Osteoblast (primary cell): ENCODE measurements around the gene FOLR3. TPM values are rescaled to one million over a fixed set of nuclear protein-coding genes. Genes with fewer than 3 reads are reported as not detected.
"Not testable (repeated sequence)": the region's sequence is repeated elsewhere in the genome, so short reads cannot be mapped to it uniquely, and the experiment has no call there.

Experiments
- DNase-seq: peaks from one replicate; pipeline ENCODE4 v3.0.0; 2011; ENCODE audit warnings: low spot score, mixed read lengths; ENCODE audit not compliant: insufficient read length; ENCODE audit errors: missing footprints
- H2AFZ ChIP-seq: 2 replicates; pipeline ENCODE4 v1.6.0; 2011; ENCODE audit warnings: mild to moderate bottlenecking, low read length
- H3K27ac ChIP-seq: 2 replicates; pipeline ENCODE4 v1.5.1; 2011; ENCODE audit warnings: mild to moderate bottlenecking, low read depth, low read length, moderate library complexity
- H3K27me3 ChIP-seq: 2 replicates; pipeline ENCODE4 v1.6.0; 2012; ENCODE audit warnings: mild to moderate bottlenecking, control low read depth, inconsistent platforms, low read length, moderate library complexity; ENCODE audit not compliant: insufficient read depth
- H3K36me3 ChIP-seq: 2 replicates; pipeline ENCODE4 v1.5.1; 2011; ENCODE audit warnings: mild to moderate bottlenecking, low read length, control low read depth, moderate library complexity; ENCODE audit not compliant: insufficient read depth
- H3K4me1 ChIP-seq: 2 replicates; pipeline ENCODE4 v1.5.1; 2011; ENCODE audit warnings: mild to moderate bottlenecking, low read length, control low read depth, moderate library complexity; ENCODE audit not compliant: insufficient read depth
- H3K4me2 ChIP-seq: 2 replicates; pipeline ENCODE4 v1.6.0; 2011; ENCODE audit warnings: mild to moderate bottlenecking, low read length; ENCODE audit not compliant: insufficient read depth
- H3K4me3 ChIP-seq: fragments of 200-600 bp; sonication (generic); 3 replicates; pipeline ENCODE4 v1.5.1; 2012; ENCODE audit warnings: mild to moderate bottlenecking, low read length, inconsistent platforms; ENCODE audit not compliant: insufficient read depth
- H3K79me2 ChIP-seq: 2 replicates; pipeline ENCODE4 v1.6.0; 2012; ENCODE audit warnings: mild to moderate bottlenecking, low read length, control low read depth, inconsistent platforms; ENCODE audit not compliant: insufficient read depth
- H3K9me3 ChIP-seq: 2 replicates; pipeline ENCODE4 v1.5.1; 2011; ENCODE audit warnings: low read depth, low read length, control low read depth
- H4K20me1 ChIP-seq: 2 replicates; pipeline ENCODE4 v1.6.0; 2012; ENCODE audit warnings: mild to moderate bottlenecking, low read length, control low read depth; ENCODE audit not compliant: insufficient read depth
- CTCF ChIP-seq: IDR thresholded peaks from 2 replicates; pipeline ENCODE4 v1.5.1; 2011; ENCODE audit warnings: mild to moderate bottlenecking, low read depth, low read length, moderate library complexity; ENCODE audit errors: extremely low read depth
- total RNA-seq: library from RNA; depleted of rRNA; stranded (reverse); fragments of >200 nt; gene quantifications from 2 replicates; pipeline ENCODE4 v1.2.3, GENCODE V29; 2012

Gene FOLR3
- total RNA-seq, 1 donor, result 1.1 TPM

- Histone ChIP-seq H4K20me1 (no peaks in the 10 kb centered on the region), H3K27ac (peak overlapping the region; percentile 15), H3K79me2 (no peaks in the 10 kb centered on the region), H2AFZ (peak overlapping the region; percentile 76), H3K27me3 (no peaks in the 10 kb centered on the region), H3K9me3 (no peaks in the 10 kb centered on the region), H3K4me2 (no peak overlapping the region), H3K36me3 (no peaks in the 10 kb centered on the region), H3K4me1 (peaks cover 29% of the 10 kb centered on the region), H3K4me3 (no peak overlapping the region)
- DNase-seq, result no peak
- TF ChIP-seq CTCF, result no peak
These were observed 11.1 kb downstream of the FOLR3 start for GRCh38 chr11:72146625-72147024.

- Histone ChIP-seq H3K36me3 (no peaks in the 10 kb centered on the region), H3K4me3 (no peak overlapping the region), H4K20me1 (no peaks in the 10 kb centered on the region), H3K79me2 (no peaks in the 10 kb centered on the region), H3K4me2 (no peak overlapping the region), H3K4me1 (no peaks in the 10 kb centered on the region), H3K27me3 (no peaks in the 10 kb centered on the region), H3K9me3 (no peaks in the 10 kb centered on the region), H2AFZ (no peak overlapping the region), H3K27ac (no peak overlapping the region)
- DNase-seq, result no peak
- TF ChIP-seq CTCF, result no peak
These were observed 15.4 kb downstream of the FOLR3 start for GRCh38 chr11:72150882-72151281.

GRCh38 chr11:72153874-72154273, 18.3 kb downstream of the FOLR3 start:
- not testable (repeated sequence) for H3K4me1 ChIP-seq, DNase-seq, H2AFZ ChIP-seq, H3K9me3 ChIP-seq, H3K4me2 ChIP-seq, H3K79me2 ChIP-seq, H3K4me3 ChIP-seq, H3K27me3 ChIP-seq, H4K20me1 ChIP-seq, H3K36me3 ChIP-seq, H3K27ac ChIP-seq

GRCh38 chr11:72154816-72155215, 19.3 kb downstream of the FOLR3 start:
- Histone ChIP-seq H3K79me2 (no peaks in the 10 kb centered on the region), H4K20me1 (no peaks in the 10 kb centered on the region), H3K4me1 (no peaks in the 10 kb centered on the region), H3K4me3 (no peak overlapping the region), H3K27me3 (peaks cover 7% of the 10 kb centered on the region), H3K4me2 (no peak overlapping the region), H3K27ac (no peak overlapping the region), H3K36me3 (no peaks in the 10 kb centered on the region), H2AFZ (no peak overlapping the region), H3K9me3 (no peaks in the 10 kb centered on the region)
- no peak for TF ChIP-seq CTCF
- no peak for DNase-seq
